ENCODE data around the gene CNBP. TPM values are rescaled to one million over a fixed set of nuclear protein-coding genes. Genes with fewer than 3 reads are reported as not detected.

Gene CNBP
- total and polyA plus RNA-seq, 2 of the 13 experiments (the other 11 are each of a cell fraction or from before 2014, with no cell fraction given): 282 to 354 TPM

- DNase-seq (ENCODE audit: low spot score): no peak
- POLR2A ChIA-PET: interaction anchor here (1.2 to 2.2 kb wide), 5 partner anchors 39 to 64 kb away, joined by 3 to 7 read pairs (median 5); partner anchors contain the start of gene COPG1
- H3K27me3 ChIP-seq (ENCODE audit: control insufficient read depth in 1 of 2, insufficient read depth in 2 of 2, low read length in 2 of 2): no peaks in the 10 kb centered on the region; a peak in 1 of 5 replicates
- ATAC-seq: no peak
- H3K4me2 ChIP-seq (ENCODE audit: low read depth, low read length): no peak overlapping the region
- H3K4me1 ChIP-seq (ENCODE audit: insufficient read depth, low read length): peaks cover 21% of the 10 kb centered on the region
- no peak for FAIRE-seq
- CTCF ChIA-PET (ENCODE audit: low intra/inter-chr PET ratio, low total read pairs): no interaction called here
- TF ChIP-seq ZIK1 (CRISPR knock-in tag; IDR thresholded peaks at IDR 0.05; ENCODE audit: borderline replicate concordance, low read depth): no peak
- no peak for TF ChIP-seq ETV6 (CRISPR knock-in tag; conservative IDR thresholded peaks at IDR 0.05)
- no peak for TF ChIP-seq HDAC1 (CRISPR knock-in tag; IDR thresholded peaks at IDR 0.05)
- TF ChIP-seq ZNF782 (CRISPR knock-in tag; IDR thresholded peaks at IDR 0.05; ENCODE audit: borderline replicate concordance): no peak
- TF ChIP-seq BRCA1 (CRISPR knock-in tag; IDR thresholded peaks at IDR 0.05): no peak
- no peak for TF ChIP-seq CBX1 (IDR thresholded peaks at IDR 0.05; ENCODE audit: low read depth)
- no peak for TF ChIP-seq MBD4 (IDR thresholded peaks at IDR 0.05; ENCODE audit: borderline replicate concordance, low read length)
- TF ChIP-seq FOXJ3 (CRISPR knock-in tag; IDR thresholded peaks at IDR 0.05; ENCODE audit: borderline replicate concordance): no peak
- no peak for TF ChIP-seq GABPA (IDR thresholded peaks at IDR 0.05; ENCODE audit: low read depth, low read length)
- TF ChIP-seq GABPA (CRISPR knock-in tag; IDR thresholded peaks at IDR 0.05; ENCODE audit: low read depth): no peak
- no peak for TF ChIP-seq TERF1 (CRISPR knock-in tag; IDR thresholded peaks at IDR 0.05)
- WGBS (ENCODE audit: low lambda C conversion rate): 85% methylated on average over 3 of the region's 3 CpGs
- H3K27ac ChIP-seq (ENCODE audit: extremely low read length, insufficient read depth, low read length): no peak overlapping the region
- peaks cover 19% of the 10 kb centered on the region for H4K20me1 ChIP-seq (ENCODE audit: insufficient read depth, low read length)
- no peak overlapping the region for H3K9ac ChIP-seq (ENCODE audit: insufficient read depth, low read depth, low read length)
- no peaks in the 10 kb centered on the region for H3K9me3 ChIP-seq (ENCODE audit: low read length)
- H3K36me3 ChIP-seq (replicated peaks in 1 of 2; ENCODE audit: control insufficient read depth in 1 of 2, insufficient read depth in 2 of 2, low read length in 2 of 2): no peaks in the 10 kb centered on the region
- peaks cover 37% of the 10 kb centered on the region for H3K79me2 ChIP-seq (ENCODE audit: insufficient read depth, low read length)
- BruUV-seq (replicated peaks): no TSS peak
- H2AFZ ChIP-seq (ENCODE audit: low read length): no peak overlapping the region
- intact Hi-C loops (cut with micrococcal nuclease; ENCODE audit: unreplicated experiment) (no loop called here), in situ Hi-C loops (cut with HindIII; ENCODE audit: extremely low pct_ligation_motif_present, low pct_unique_long_range_greater_than_20kb) (loop anchor here (10.0 kb wide), 1 partner anchor 59 kb away; the partner anchor contains the start of gene COPG1)
- H3K4me3 ChIP-seq (replicated peaks in 1 of 3; ENCODE audit: insufficient read depth in 1 of 3, low read depth in 2 of 3, low read length in 3 of 3): no peak overlapping the region
Measured at GRCh38 chr3:129185783-129186182, 2.1 kb upstream of the CNBP start.

Data from HepG2 (cell line).